Activated T-helper 17 cell treated with anti-CD3 and anti-CD28 coated beads, Interleukin-2, amount 50 U/mL, for 72 hours (primary cell): ENCODE data around the gene RALY. TPM values are rescaled to one million over a fixed set of nuclear protein-coding genes. Genes with fewer than 3 reads are reported as not detected.
A peak's percentile ranks its signal among the peaks of the same experiment; 100 is the strongest.
"Not testable (repeated sequence)": the region's sequence is repeated elsewhere in the genome, so short reads cannot be mapped to it uniquely, and the experiment has no call there.

ENCODE experiments used
- ATAC-seq: fragments of 150-1000 bp; cut with Tn5 transposase; replicated peaks from 2 replicates; pipeline ENCODE4 v1.10.0; 2021; ENCODE audit warnings: mild to moderate bottlenecking, moderate library complexity
- H3K27ac Mint-ChIP-seq: one replicate; pipeline ENCODE4 v1.8.0; 2022; ENCODE audit warnings: mixed read lengths
- H3K27me3 Mint-ChIP-seq: one replicate; pipeline ENCODE4 v1.8.0; 2022; ENCODE audit warnings: mixed read lengths
- H3K36me3 Mint-ChIP-seq: one replicate; pipeline ENCODE4 v1.8.0; 2022; ENCODE audit warnings: low read depth, mild to moderate bottlenecking, mixed read lengths
- H3K4me1 Mint-ChIP-seq: one replicate; pipeline ENCODE4 v1.8.0; 2022; ENCODE audit warnings: mixed read lengths
- H3K4me3 Mint-ChIP-seq: one replicate; pipeline ENCODE4 v1.8.0; 2022; ENCODE audit warnings: mild to moderate bottlenecking, mixed read lengths
- H3K9me3 Mint-ChIP-seq: one replicate; pipeline ENCODE4 v1.8.0; 2022; ENCODE audit warnings: mixed read lengths
- total RNA-seq, 2 donors: library from RNA; stranded (reverse); gene quantifications; one replicate each; pipeline ENCODE4 v1.2.3, GENCODE V29; 2022

The RALY gene
- total RNA-seq, 2 donors from 2014 or later: 112 to 142 TPM

DNA sequence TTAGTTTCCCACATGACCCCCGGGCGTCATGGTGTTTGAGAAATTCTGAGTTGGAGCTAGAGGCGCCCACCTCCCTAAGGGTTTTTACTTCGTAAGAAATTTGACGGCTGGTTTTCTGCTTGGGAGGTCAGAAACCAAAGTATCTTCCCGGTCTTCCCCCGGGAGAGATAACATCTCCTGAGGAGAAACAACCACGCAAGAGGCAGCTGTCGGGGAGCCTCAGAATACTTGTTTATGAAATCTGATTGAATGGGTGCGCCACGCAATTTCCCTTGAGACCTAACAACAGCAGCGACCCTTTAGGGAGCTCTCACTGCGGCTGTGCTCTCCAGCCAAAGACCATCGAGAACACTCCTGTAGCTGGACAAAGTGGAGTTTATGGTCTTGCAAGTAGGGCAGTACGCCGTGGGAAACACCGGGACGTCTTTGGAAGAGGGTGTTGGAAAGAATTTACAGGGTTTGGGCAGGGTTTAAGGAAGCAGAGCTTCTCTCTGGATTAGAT, 118.9 kb downstream of the RALY start:
- peaks cover 26% of the 10 kb centered on the region for H3K4me1 Mint-ChIP-seq
- peaks cover 3% of the 10 kb centered on the region for H3K9me3 Mint-ChIP-seq
- H3K36me3 Mint-ChIP-seq: peaks cover 46% of the 10 kb centered on the region
- peak overlapping the region; percentile 95 for H3K27ac Mint-ChIP-seq
- H3K27me3 Mint-ChIP-seq: no peaks in the 10 kb centered on the region
- peak overlapping the region; percentile 96 for H3K4me3 Mint-ChIP-seq
- no peak for ATAC-seq

DNA sequence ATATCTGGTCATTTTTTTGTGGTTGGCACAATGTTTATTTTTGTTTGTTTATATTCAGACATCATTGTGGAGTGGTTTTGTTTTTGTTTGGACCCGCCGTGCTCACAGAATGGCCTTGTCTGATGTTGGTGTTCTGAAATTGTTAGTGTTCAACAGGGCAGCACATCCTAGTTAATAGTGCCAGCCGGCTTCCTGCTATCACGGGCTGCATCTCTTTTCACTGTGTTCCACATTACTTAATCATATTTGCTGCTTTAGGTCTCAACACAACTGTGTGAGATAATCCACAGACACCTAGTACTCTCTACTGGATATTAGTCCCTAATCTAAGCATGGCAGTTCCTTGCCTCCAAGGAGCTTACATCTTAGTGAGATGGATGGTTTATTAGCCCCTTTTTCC, 121.1 kb downstream of the RALY start:
- no peak overlapping the region for H3K27ac Mint-ChIP-seq
- no peaks in the 10 kb centered on the region for H3K27me3 Mint-ChIP-seq
- no peak overlapping the region for H3K4me3 Mint-ChIP-seq
- peaks cover 24% of the 10 kb centered on the region for H3K36me3 Mint-ChIP-seq
- H3K4me1 Mint-ChIP-seq: peaks cover 14% of the 10 kb centered on the region
- ATAC-seq: no peak
- peaks cover 3% of the 10 kb centered on the region for H3K9me3 Mint-ChIP-seq

DNA sequence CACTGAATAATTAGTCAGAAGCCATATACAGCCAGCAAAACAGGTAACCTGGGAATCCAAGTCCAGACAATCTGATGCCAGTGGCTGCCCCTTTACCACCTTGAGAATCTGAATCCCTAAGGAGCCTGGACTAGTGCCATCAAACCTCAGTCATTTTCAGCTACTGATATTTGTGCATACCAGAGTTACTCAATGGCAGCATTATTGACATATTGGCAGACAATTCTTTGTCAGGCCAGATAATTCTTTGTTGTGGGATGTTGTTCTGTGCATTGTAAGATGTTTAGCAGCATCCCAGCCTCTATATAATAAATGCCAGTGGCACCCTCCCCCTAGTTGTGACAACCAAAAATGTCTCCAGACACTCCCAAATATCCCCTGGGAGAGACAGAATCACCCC, 121.5 kb downstream of the RALY start:
- H3K27ac Mint-ChIP-seq: no peak overlapping the region
- no peak for ATAC-seq
- H3K36me3 Mint-ChIP-seq: peaks cover 20% of the 10 kb centered on the region
- peaks cover 10% of the 10 kb centered on the region for H3K4me1 Mint-ChIP-seq
- no peak overlapping the region for H3K4me3 Mint-ChIP-seq
- no peaks in the 10 kb centered on the region for H3K27me3 Mint-ChIP-seq
- peaks cover 3% of the 10 kb centered on the region for H3K9me3 Mint-ChIP-seq

DNA sequence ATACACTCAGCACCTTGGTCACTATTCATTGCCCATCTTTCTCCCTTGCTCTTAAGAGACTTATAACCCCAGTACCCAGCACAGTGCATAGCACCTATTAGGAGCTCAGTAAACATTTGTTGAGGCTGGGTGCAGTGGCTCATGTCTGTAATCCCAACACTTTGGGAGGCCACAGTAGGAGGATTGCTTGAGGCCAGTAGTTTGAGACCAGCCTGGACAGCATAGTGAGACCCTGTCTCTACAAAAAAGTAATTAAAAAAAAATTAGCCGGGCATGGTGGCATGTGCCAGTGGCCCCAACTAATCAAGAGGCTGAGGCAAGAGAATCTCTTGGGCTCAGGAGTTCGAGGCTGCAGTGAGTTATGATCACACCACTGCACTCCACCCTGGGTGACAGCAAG, 126.5 kb downstream of the RALY start:
- Mint-ChIP-seq H3K27ac (no peak overlapping the region), H3K9me3 (no peaks in the 10 kb centered on the region), H3K4me1 (peaks cover 6% of the 10 kb centered on the region), H3K4me3 (no peak overlapping the region), H3K36me3 (no peaks in the 10 kb centered on the region), H3K27me3 (no peaks in the 10 kb centered on the region)
- ATAC-seq: no peak

DNA sequence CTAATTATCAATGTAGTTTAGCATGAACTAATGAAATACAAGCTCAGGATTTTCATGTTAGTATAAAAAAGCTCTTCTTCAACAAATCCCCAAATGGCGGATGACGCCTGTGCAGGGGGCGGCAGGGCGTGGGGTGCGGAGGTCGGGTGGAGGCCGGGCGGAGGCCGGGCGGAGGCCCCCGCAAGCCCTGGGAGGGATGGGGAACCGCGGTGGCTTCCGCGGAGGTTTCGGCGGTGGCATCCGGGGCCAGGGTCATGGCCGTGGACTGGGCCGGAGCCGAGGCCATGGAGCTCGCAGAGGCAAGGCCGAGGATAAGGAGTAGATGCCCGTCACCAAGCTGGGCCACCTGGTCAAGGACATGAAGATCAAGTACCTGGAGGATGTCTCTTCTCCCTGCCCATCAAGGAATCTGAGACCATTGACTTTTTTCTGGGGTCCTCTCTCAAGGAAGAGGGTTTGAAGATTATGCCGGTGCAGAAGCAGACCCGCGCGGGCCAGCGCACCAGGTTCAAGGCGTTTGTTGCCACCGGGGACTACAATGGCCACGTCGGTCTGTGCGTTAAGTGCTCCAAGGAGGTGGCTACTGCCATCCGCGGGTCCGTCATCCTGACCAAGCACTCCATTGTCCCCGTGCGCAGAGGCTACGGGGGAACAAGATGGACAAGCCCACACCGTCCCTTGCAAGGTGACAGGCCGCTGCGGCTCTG, 128.7 kb downstream of the RALY start:
- Mint-ChIP-seq H3K27ac (no peak overlapping the region), H3K9me3 (no peaks in the 10 kb centered on the region), H3K36me3 (no peaks in the 10 kb centered on the region), H3K4me1 (peaks cover 6% of the 10 kb centered on the region), H3K4me3 (no peak overlapping the region), H3K27me3 (peaks cover 4% of the 10 kb centered on the region)
- no peak for ATAC-seq

DNA sequence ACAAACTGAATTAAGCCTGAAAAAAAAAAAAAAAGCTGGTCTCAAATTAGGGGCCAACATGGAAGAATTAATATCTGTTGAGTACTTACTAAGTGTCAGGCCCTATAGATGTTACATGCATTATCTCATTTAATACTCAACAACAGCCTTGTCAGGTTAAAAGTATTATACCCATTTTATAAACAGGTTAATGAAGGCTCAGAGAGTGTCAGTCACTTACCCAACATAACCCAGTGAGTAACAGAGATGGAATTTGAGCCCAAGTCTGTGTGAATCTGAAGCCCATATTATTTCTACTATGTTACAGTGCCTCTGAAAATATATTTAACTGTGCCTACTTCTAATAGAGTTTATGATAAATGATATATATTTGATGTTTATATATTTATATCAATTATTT, 129.6 kb downstream of the RALY start:
- no peak overlapping the region for H3K27ac Mint-ChIP-seq
- peaks cover 6% of the 10 kb centered on the region for H3K4me1 Mint-ChIP-seq
- H3K36me3 Mint-ChIP-seq: no peaks in the 10 kb centered on the region
- H3K9me3 Mint-ChIP-seq: no peaks in the 10 kb centered on the region
- H3K4me3 Mint-ChIP-seq: no peak overlapping the region
- ATAC-seq: no peak
- peaks cover 4% of the 10 kb centered on the region for H3K27me3 Mint-ChIP-seq

DNA sequence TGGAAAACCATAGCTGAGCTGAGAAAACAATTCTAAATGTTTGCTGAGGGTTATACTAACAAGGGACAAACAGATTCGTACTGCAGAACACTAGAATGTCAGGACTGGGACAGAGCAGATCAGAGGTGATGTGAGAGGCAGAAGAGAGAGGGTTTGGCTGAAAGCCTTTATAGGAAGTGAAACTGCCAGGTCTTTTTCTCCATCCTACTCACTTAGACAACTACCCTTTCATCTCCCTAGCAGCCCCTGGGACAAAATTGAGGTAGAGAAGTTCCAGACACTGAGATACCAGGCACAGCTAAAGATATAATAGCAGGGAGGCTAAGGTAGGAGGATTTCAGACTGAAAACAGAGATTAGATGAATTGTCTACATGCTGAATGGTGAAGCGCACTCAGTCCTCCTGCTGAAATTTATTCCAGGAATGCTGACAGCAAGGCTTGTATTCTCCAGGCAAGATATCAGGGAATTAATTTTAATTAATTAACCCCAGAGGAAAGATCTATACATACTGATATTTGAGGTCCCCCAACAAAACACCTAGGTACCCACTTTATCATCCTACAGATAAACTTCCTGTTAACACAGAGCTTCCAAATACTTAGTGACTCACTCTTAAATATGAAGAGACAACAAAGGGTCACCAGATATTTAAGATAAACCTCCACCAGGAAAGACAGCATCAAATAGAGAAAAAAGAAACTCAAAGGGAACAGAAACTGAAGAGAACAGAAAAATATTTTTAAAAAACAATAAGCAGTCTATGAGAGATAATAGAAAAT, 130.9 kb downstream of the RALY start:
- Mint-ChIP-seq H3K4me1 (peaks cover 6% of the 10 kb centered on the region), H3K27me3 (peaks cover 4% of the 10 kb centered on the region), H3K4me3 (no peak overlapping the region), H3K9me3 (no peaks in the 10 kb centered on the region), H3K27ac (no peak overlapping the region), H3K36me3 (no peaks in the 10 kb centered on the region)
- peak; percentile 47 for ATAC-seq

DNA sequence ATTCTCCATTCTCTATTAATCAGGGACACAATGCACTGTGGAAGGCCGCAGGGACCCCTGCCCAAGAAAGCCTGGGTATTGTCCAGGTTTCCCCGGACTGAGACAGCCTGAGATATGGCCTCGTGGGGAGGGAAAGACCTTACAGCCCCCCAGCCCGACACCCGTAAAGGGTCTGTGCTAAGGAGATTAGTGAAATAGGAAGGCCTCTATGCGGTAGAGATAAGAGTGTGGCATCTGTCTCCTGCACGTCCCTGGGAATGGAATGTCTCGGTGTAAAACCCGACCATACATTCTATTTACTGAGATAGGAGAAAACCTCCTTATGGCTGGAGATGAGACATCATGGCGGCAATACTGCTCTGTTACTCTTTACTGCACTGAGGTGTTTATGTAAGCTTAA, 134.1 kb downstream of the RALY start:
- Mint-ChIP-seq H3K9me3 (no peaks in the 10 kb centered on the region), H3K27ac (no peak overlapping the region), H3K4me3 (no peak overlapping the region), H3K4me1 (peaks cover 6% of the 10 kb centered on the region), H3K27me3 (peaks cover 4% of the 10 kb centered on the region), H3K36me3 (no peaks in the 10 kb centered on the region)
- no peak for ATAC-seq

DNA sequence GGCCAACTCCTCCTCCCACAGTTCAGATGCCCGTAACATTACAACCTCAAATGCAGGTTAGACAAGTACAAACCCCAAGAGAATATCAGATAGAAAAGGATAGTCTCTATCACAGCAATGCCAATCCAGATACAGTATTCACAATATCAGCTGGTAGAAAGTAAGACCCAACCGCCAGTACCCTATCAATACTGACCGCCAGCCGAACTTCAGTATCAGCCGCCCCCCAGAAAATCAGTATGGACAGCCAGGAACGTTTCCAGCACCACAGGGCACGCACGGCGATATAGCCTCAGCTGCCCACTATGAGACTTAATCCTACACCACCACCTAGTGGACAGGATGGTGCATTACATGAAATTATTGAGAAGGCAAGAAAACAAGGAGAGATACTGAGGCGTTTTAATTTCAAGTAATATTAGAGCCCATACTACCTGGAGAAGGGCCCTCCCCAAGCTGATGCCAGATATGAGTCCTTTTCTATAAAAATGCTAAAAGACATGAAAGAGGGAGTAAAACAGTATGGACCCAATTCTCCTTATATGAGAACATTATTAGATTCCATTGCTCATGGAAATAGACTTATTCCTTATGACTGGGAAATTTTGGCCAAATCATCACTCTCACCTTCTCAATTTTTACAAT, 135.9 kb downstream of the RALY start:
- Mint-ChIP-seq H3K36me3 (no peaks in the 10 kb centered on the region), H3K9me3 (no peaks in the 10 kb centered on the region), H3K4me3 (no peak overlapping the region), H3K27ac (no peak overlapping the region), H3K27me3 (peaks cover 4% of the 10 kb centered on the region), H3K4me1 (no peaks in the 10 kb centered on the region)
- peak; percentile 82 for ATAC-seq

DNA sequence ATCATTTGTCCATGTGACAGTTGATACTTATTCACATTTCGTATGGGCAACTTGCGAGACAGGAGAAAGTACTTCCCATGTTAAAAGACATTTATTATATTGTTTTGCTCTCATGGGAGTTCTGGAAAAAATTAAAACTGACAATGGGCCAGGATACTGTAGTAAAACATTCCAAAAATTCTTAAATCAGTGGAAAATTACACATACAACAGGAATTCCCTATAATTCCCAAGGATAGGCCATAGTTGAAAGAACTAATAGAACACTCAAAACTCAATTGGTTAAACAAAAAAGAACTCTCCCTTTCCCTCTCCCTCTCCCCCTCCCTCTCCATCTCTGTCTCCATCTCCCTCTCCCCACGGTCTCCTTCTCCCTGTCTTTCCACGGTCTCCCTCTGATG, 137.8 kb downstream of the RALY start:
- no peaks in the 10 kb centered on the region for H3K4me1 Mint-ChIP-seq
- H3K27me3 Mint-ChIP-seq: peaks cover 4% of the 10 kb centered on the region
- no peaks in the 10 kb centered on the region for H3K9me3 Mint-ChIP-seq
- no peak overlapping the region for H3K4me3 Mint-ChIP-seq
- no peaks in the 10 kb centered on the region for H3K36me3 Mint-ChIP-seq
- no peak overlapping the region for H3K27ac Mint-ChIP-seq
- ATAC-seq: no peak

DNA sequence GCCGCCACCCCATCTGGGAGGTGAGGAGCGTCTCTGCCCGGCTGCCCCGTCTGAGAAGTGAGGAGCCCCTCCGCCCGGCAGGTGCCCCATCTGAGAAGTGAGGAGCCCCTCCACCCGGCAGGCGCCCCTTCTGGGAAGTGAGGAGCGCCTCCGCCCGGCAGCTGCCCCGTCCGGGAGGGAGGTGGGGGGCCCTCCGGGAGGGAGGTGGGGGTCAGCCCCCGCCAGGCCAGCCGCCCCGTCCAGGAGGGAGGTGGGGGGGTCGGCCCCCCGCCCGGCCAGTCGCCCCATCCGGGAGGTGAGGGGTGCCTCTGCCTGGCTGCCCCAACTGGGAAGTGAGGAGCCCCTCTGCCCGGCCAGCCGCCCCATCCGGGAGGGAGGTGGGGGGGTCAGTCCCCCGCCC, 138.8 kb downstream of the RALY start:
- H3K27me3 Mint-ChIP-seq, H3K36me3 Mint-ChIP-seq, H3K9me3 Mint-ChIP-seq, H3K4me3 Mint-ChIP-seq, H3K4me1 Mint-ChIP-seq, ATAC-seq, H3K27ac Mint-ChIP-seq: not testable (repeated sequence)

DNA sequence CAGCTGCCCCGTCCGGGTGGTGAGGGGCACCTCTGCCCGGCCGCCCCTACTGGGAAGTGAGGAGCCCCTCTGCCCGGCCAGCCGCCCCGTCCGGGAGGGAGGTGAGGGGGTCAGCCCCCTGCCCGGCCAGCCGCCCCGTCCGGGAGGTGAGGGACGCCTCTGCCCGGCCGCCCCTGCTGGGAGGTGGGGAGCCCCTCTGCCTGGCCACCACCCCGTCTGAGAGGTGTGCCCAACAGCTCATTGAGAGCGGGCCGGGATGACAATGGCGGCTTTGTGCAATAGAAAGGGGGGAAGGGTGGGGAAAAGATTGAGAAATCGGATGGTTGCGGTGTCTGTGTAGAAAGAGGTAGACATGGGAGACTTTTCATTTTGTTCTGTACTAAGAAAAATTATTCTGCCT, 139.2 kb downstream of the RALY start:
- ATAC-seq, H3K27ac Mint-ChIP-seq, H3K36me3 Mint-ChIP-seq, H3K9me3 Mint-ChIP-seq, H3K27me3 Mint-ChIP-seq, H3K4me1 Mint-ChIP-seq, H3K4me3 Mint-ChIP-seq: not testable (repeated sequence)

DNA sequence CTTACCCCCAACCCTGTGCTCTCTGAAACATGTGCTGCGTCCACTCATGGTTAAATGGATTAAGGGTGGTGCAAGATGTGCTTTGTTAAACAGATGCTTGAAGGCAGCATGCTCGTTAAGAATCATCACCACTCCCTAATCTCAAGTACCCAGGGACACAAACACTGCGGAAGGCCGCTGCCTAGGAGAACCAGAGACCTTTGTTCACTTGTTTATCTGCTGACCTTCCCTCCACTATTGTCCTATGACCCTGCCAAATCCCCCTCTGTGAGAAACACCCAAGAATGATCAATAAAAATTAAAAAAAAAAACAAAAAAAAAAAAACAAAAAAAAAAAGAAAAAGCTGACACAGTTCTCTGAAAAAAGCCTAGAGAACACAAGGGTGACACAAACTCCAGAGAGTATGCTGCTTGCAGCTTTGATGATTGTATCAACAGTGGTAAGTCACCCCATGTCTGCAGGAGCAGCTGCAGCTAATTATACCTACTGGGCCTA, 139.7 kb downstream of the RALY start:
- not testable (repeated sequence) for ATAC-seq, H3K27me3 Mint-ChIP-seq

More for the DNA sequence above, 139.7 kb downstream of the RALY start:
- not testable (repeated sequence) for H3K36me3 Mint-ChIP-seq, H3K4me1 Mint-ChIP-seq, H3K27ac Mint-ChIP-seq, H3K9me3 Mint-ChIP-seq, H3K4me3 Mint-ChIP-seq
